ENCODE data around the gene SEC23B.
A peak's percentile ranks its signal among the peaks of the same experiment; 100 is the strongest.

SEC23B gene

GRCh38 chr20:18548465-18548864 is 40.7 kb downstream of the SEC23B start:
- no peak for DNase-seq (ENCODE audit: low spot score)
- no peak for TF ChIP-seq CTCF (IDR thresholded peaks at IDR 0.05; ENCODE audit: borderline replicate concordance, control extremely low read depth, extremely low read depth, insufficient read depth, missing control alignments)
- in situ Hi-C loops (cut with MboI; ENCODE audit: low sequenced_read_pairs, unreplicated experiment): no loop called here

GRCh38 chr20:18553746-18554145 is 46.0 kb downstream of the SEC23B start:
- TF ChIP-seq CTCF (IDR thresholded peaks at IDR 0.05; ENCODE audit: borderline replicate concordance, control extremely low read depth, extremely low read depth, insufficient read depth, missing control alignments): no peak
- in situ Hi-C loops (cut with MboI; ENCODE audit: low sequenced_read_pairs, unreplicated experiment): no loop called here

DNA sequence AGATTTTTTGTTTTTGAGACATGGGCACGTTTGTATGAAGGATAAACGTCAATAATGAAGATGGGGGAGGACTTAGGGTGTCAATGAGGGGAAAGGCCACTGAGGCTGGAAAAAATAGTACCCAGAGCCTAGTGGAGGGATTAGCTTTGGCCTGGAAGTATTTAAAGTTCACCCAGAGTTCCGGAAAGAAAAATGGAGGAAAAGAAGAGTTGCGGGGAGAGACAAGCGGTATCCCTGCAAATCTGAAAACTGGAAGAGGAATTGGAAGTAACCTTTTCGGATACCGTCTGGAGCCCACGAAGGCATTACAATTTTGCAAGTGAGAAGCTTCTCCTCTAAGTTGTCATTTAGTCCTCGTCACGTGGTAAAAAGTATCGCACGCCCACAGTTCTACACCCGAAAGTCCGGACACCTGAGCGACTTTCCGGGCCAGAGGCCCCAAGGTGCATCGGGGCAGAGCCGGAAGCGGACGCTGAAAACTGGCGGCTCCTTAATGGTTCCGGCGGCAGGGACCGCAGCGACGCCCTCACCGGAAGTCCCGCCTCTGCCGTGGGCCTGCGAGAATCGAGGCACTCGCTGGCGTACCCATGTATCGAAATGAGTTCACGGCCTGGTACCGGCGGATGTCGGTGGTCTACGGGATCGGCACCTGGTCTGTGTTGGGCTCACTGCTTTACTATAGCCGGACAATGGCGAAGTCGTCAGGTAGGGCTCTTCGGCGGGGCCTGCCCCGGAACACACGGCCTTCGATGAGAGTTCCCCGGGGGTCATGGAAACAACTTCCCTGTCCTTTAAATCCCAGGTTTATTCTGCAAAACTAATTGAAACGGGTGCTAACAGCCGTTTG is 59.4 kb downstream of the SEC23B start, which contains the start of gene SMIM26:
Gene SMIM26, plus strand, starts transcription at position 541 of the 847 bp plus-strand sequence. Its CDS starts 47 bp downstream, at position 588.
- no peak for TF ChIP-seq CTCF (IDR thresholded peaks at IDR 0.05; ENCODE audit: borderline replicate concordance, control extremely low read depth, extremely low read depth, insufficient read depth, missing control alignments)
- in situ Hi-C loops (cut with MboI; ENCODE audit: low sequenced_read_pairs, unreplicated experiment): no loop called here
- peak; percentile 93 for DNase-seq (ENCODE audit: low spot score)

More at GRCh38 chr20:18553746-18554145, 46.0 kb downstream of the SEC23B start:
- DNase-seq (ENCODE audit: low spot score): no peak

GRCh38 chr20:18567739-18568091 is 60.0 kb downstream of the SEC23B start:
- in situ Hi-C loops (cut with MboI; ENCODE audit: low sequenced_read_pairs, unreplicated experiment): no loop called here
- DNase-seq (ENCODE audit: low spot score): peak; percentile 37
- TF ChIP-seq CTCF (IDR thresholded peaks at IDR 0.05; ENCODE audit: borderline replicate concordance, control extremely low read depth, extremely low read depth, insufficient read depth, missing control alignments): no peak

DNA sequence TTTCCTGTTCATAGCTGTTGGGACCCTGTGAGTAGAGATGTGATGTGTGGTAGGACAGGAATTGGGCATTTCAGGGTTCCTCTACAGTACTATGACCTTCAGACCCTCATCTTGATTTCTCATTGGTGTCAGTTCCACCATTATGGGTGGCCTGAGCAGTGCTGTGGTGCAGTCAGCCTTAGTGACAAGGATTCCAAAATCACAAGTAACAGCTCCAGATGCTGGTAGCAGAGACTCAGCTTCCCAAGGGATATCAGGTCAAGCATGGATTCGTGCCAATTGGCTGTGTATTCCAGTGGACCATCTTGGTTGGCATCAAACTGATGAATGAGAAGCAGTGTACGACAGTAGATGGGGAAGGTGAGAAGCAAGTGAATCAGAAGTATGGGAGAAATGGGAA is 63.3 kb downstream of the SEC23B start:
- TF ChIP-seq CTCF (IDR thresholded peaks at IDR 0.05; ENCODE audit: borderline replicate concordance, control extremely low read depth, extremely low read depth, insufficient read depth, missing control alignments): no peak
- no peak for DNase-seq (ENCODE audit: low spot score)
- in situ Hi-C loops (cut with MboI; ENCODE audit: low sequenced_read_pairs, unreplicated experiment): no loop called here

- DNase-seq (ENCODE audit: low spot score): no peak
- TF ChIP-seq CTCF (IDR thresholded peaks at IDR 0.05; ENCODE audit: borderline replicate concordance, control extremely low read depth, extremely low read depth, insufficient read depth, missing control alignments): no peak
- in situ Hi-C loops (cut with MboI; ENCODE audit: low sequenced_read_pairs, unreplicated experiment): no loop called here
Observed at GRCh38 chr20:18571578-18571977, 63.8 kb downstream of the SEC23B start.

Data from GM13976 (cell line).